Fibroblast of the aortic adventitia (primary cell): ENCODE measurements around the gene ZBTB16. TPM values are rescaled to one million over a fixed set of nuclear protein-coding genes. Genes with fewer than 3 reads are reported as not detected.

Experiments
- DNase-seq: peaks from one replicate; pipeline ENCODE4 v3.0.0-alpha.2; 2010; ENCODE audit warnings: low read depth
- H3K4me3 ChIP-seq: 2 replicates; pipeline ENCODE4 v1.5.1; 2011; ENCODE audit warnings: low read depth, mild to moderate bottlenecking, control low read depth, low read length, moderate library complexity
- CTCF ChIP-seq: IDR thresholded peaks from 2 replicates; pipeline ENCODE4 v1.5.1; 2011; ENCODE audit warnings: mild to moderate bottlenecking, low read length, control low read depth, inconsistent platforms; ENCODE audit not compliant: insufficient read depth
- total RNA-seq: library from RNA; depleted of rRNA; stranded (reverse); fragments of >200 nt; gene quantifications from 2 replicates; pipeline ENCODE4 v1.2.3, GENCODE V29; 2012; ENCODE audit warnings: low replicate concordance

ZBTB16 gene
- total RNA-seq, 1 donor = 0.27 TPM

- no peak for TF ChIP-seq CTCF
- DNase-seq = no peak
- no peak overlapping the region for H3K4me3 ChIP-seq
Observed at GRCh38 chr11:114181752-114182151, 122.2 kb downstream of the ZBTB16 start.

- no peak overlapping the region for H3K4me3 ChIP-seq
- DNase-seq = no peak
- TF ChIP-seq CTCF = no peak
Observed at GRCh38 chr11:114182471-114183043, 123.0 kb downstream of the ZBTB16 start.

GRCh38 chr11:114183044-114183511 lies 123.6 kb downstream of the ZBTB16 start:
- H3K4me3 ChIP-seq = no peak overlapping the region
- no peak for TF ChIP-seq CTCF
- DNase-seq = no peak

GRCh38 chr11:114185436-114185835 lies 125.9 kb downstream of the ZBTB16 start:
- no peak for TF ChIP-seq CTCF
- no peak overlapping the region for H3K4me3 ChIP-seq
- DNase-seq = no peak

- no peak for DNase-seq
- TF ChIP-seq CTCF = no peak
- no peak overlapping the region for H3K4me3 ChIP-seq
Observed at GRCh38 chr11:114187173-114187572, 127.7 kb downstream of the ZBTB16 start.

GRCh38 chr11:114188851-114189570 lies 129.5 kb downstream of the ZBTB16 start:
- no peak overlapping the region for H3K4me3 ChIP-seq
- TF ChIP-seq CTCF = no peak
- no peak for DNase-seq
